GM23338 (cell line): Measurements from ENCODE around the gene LDLRAD3. TPM values are rescaled to one million over a fixed set of nuclear protein-coding genes. Genes with fewer than 3 reads are reported as not detected.

Experiments
- ATAC-seq: fragments of 200-7000 bp; cut with Tn5 transposase; 3 replicates; pipeline ENCODE4 v1.9.1; 2020
- DNase-seq: peaks from one replicate; pipeline ENCODE4 v3.0.0-alpha.2; 2015; ENCODE audit warnings: low spot score
- H2AFZ ChIP-seq: fragments of 200-600 bp; sonication (generic); 2 replicates; pipeline ENCODE4 v1.8.0; 2016; ENCODE audit warnings: antibody characterized with exemption, mild to moderate bottlenecking, moderate library complexity
- H3F3A ChIP-seq: fragments of 200-600 bp; sonication (generic); replicated peaks from 2 replicates; pipeline ENCODE4 v1.8.0; 2017; ENCODE audit warnings: antibody characterized with exemption, mixed run types, low read depth
- H3K27ac ChIP-seq: fragments of 200-600 bp; sonication (generic); 2 replicates; pipeline ENCODE4 v1.6.1; 2016; ENCODE audit warnings: low read depth
- H3K27me3 ChIP-seq: fragments of 200-600 bp; sonication (generic); 2 replicates; pipeline ENCODE4 v1.8.0; 2016; ENCODE audit warnings: mild to moderate bottlenecking, mixed run types, moderate library complexity; ENCODE audit not compliant: insufficient read depth
- H3K36me3 ChIP-seq: fragments of 200-600 bp; sonication (generic); 2 replicates; pipeline ENCODE4 v1.8.0; 2016; ENCODE audit warnings: mild to moderate bottlenecking; ENCODE audit not compliant: insufficient read depth
- H3K4me1 ChIP-seq: fragments of 200-600 bp; sonication (generic); 2 replicates; pipeline ENCODE4 v1.8.0; 2016; ENCODE audit warnings: mild to moderate bottlenecking, moderate library complexity; ENCODE audit not compliant: insufficient read depth
- H3K4me2 ChIP-seq: fragments of 200-600 bp; sonication (generic); 2 replicates; pipeline ENCODE4 v1.7.1; 2017; ENCODE audit warnings: mixed run types
- H3K4me3 ChIP-seq: fragments of 200-600 bp; sonication (generic); 2 replicates; pipeline ENCODE4 v1.6.1; 2016; ENCODE audit warnings: mixed run types
- H3K79me2 ChIP-seq: fragments of 200-600 bp; sonication (generic); replicated peaks from 2 replicates; pipeline ENCODE4 v1.8.0; 2017; ENCODE audit warnings: mild to moderate bottlenecking; ENCODE audit not compliant: insufficient read depth
- H3K9me2 ChIP-seq: fragments of 200-600 bp; sonication (generic); 2 replicates; pipeline ENCODE4 v1.8.0; 2017; ENCODE audit not compliant: insufficient read depth
- H4K20me1 ChIP-seq: fragments of 200-600 bp; sonication (generic); replicated peaks from 2 replicates; pipeline ENCODE4 v1.8.0; 2017; ENCODE audit warnings: mild to moderate bottlenecking; ENCODE audit not compliant: insufficient read depth
- H3K27ac Mint-ChIP-seq: 2 replicates; pipeline ENCODE4 v1.8.0; 2020; ENCODE audit warnings: inconsistent platforms, mild to moderate bottlenecking, moderate library complexity, mixed read lengths
- H3K27me3 Mint-ChIP-seq: 3 replicates; pipeline ENCODE4 v1.8.0; 2022; ENCODE audit warnings: low read depth, mild to moderate bottlenecking, moderate library complexity, mixed read lengths, inconsistent platforms; ENCODE audit not compliant: insufficient read depth, poor library complexity
- H3K36me3 Mint-ChIP-seq: 3 replicates; pipeline ENCODE4 v1.8.0; 2021; ENCODE audit warnings: low read depth, mild to moderate bottlenecking, inconsistent platforms, moderate library complexity, mixed read lengths
- H3K4me1 Mint-ChIP-seq: 3 replicates; pipeline ENCODE4 v1.8.0; 2020; ENCODE audit warnings: mild to moderate bottlenecking, inconsistent platforms, mixed read lengths
- H3K4me3 Mint-ChIP-seq: 3 replicates; pipeline ENCODE4 v1.8.0; 2021; ENCODE audit warnings: moderate library complexity, mild to moderate bottlenecking, inconsistent platforms, mixed read lengths
- H3K9me3 Mint-ChIP-seq: 3 replicates; pipeline ENCODE4 v1.8.0; 2020; ENCODE audit warnings: moderate library complexity, mild to moderate bottlenecking, inconsistent platforms, mixed read lengths
- CREB1 ChIP-seq: fragments of 250-450 bp; sonication (Bioruptor Pico); IDR thresholded peaks from 2 replicates; pipeline ENCODE4 v1.5.0; 2020; ENCODE audit warnings: low read depth, mild to moderate bottlenecking, moderate library complexity
- EZH2 ChIP-seq: fragments of 200-600 bp; sonication (generic); IDR thresholded peaks from one replicate; pipeline ENCODE4 v1.8.0; 2017; ENCODE audit warnings: antibody characterized with exemption, mild to moderate bottlenecking, low read depth; ENCODE audit not compliant: unreplicated experiment
- EZH2phosphoT487 ChIP-seq: fragments of 200-600 bp; sonication (generic); IDR thresholded peaks from one replicate; pipeline ENCODE4 v1.8.1; 2018; ENCODE audit warnings: antibody characterized with exemption; ENCODE audit not compliant: unreplicated experiment
- JUNB ChIP-seq: IDR thresholded peaks from one replicate; pipeline ENCODE4 v1.6.1; 2016; ENCODE audit warnings: antibody characterized with exemption; ENCODE audit not compliant: unreplicated experiment
- NANOG ChIP-seq: IDR thresholded peaks from 2 replicates; pipeline ENCODE4 v1.6.1; 2016; ENCODE audit warnings: antibody characterized with exemption, borderline replicate concordance
- POLR2AphosphoS5 ChIP-seq: IDR thresholded peaks from 2 replicates; pipeline ENCODE4 v1.6.1; 2016; ENCODE audit warnings: antibody characterized with exemption, low read depth
- STAT1 ChIP-seq: IDR thresholded peaks from one replicate; pipeline ENCODE4 v1.6.1; 2016; ENCODE audit warnings: antibody characterized with exemption; ENCODE audit not compliant: unreplicated experiment
- ZNF114 ChIP-seq: fragments of 250-450 bp; sonication (Bioruptor Pico); IDR thresholded peaks from 2 replicates; pipeline ENCODE4 v1.5.0; 2020; ENCODE audit warnings: mild to moderate bottlenecking, moderate library complexity
- ZNF331 ChIP-seq: fragments of 250-450 bp; sonication (Bioruptor Pico); IDR thresholded peaks from 2 replicates; pipeline ENCODE4 v1.5.0; 2020; ENCODE audit warnings: low read depth, mild to moderate bottlenecking, moderate library complexity
- polyA plus RNA-seq: library from polyadenylated mRNA; unstranded; fragments of >200 nt; fragmentation: Nextera tagmentation; extraction: Ambion mirVana; gene quantifications from 2 replicates; pipeline ENCODE4 v1.2.1, GENCODE V29; 2016
- total RNA-seq: library from RNA; depleted of rRNA; stranded (reverse); fragments of >200 nt; shearing (Covaris generic); gene quantifications from 2 replicates; pipeline ENCODE4 v1.2.3, GENCODE V29; 2014
- TF ChIP-seq, protein P1 (sequence below): fragments of 250-450 bp; sonication (Bioruptor Pico); IDR thresholded peaks from 2 replicates; pipeline ENCODE4 v1.5.0; 2020; ENCODE audit warnings: mild to moderate bottlenecking, moderate library complexity
- TF ChIP-seq, protein P2 (sequence below): IDR thresholded peaks from one replicate; pipeline ENCODE4 v1.6.1; 2018; ENCODE audit warnings: antibody characterized with exemption; ENCODE audit not compliant: unreplicated experiment
- TF ChIP-seq, protein P3 (sequence below): IDR thresholded peaks from 2 replicates; pipeline ENCODE4 v1.6.1; 2016; ENCODE audit warnings: antibody characterized with exemption
- TF ChIP-seq, protein P4 (sequence below), 2 experiments: fragments of 200-600 bp in 1 of 2; sonication (generic) in 1 of 2; conservative IDR thresholded peaks; 2 replicates each; pipeline versions ENCODE4 v1.5.1 to v1.6.1; 2016 to 2017; ENCODE audit warnings: antibody characterized with exemption in 2 of 2, low read depth in 2 of 2, mild to moderate bottlenecking in 2 of 2, moderate library complexity in 1 of 2

The LDLRAD3 gene
- total and polyA plus RNA-seq, 2 experiments from 2014 or later: 8.5 to 19.4 TPM

DNA sequence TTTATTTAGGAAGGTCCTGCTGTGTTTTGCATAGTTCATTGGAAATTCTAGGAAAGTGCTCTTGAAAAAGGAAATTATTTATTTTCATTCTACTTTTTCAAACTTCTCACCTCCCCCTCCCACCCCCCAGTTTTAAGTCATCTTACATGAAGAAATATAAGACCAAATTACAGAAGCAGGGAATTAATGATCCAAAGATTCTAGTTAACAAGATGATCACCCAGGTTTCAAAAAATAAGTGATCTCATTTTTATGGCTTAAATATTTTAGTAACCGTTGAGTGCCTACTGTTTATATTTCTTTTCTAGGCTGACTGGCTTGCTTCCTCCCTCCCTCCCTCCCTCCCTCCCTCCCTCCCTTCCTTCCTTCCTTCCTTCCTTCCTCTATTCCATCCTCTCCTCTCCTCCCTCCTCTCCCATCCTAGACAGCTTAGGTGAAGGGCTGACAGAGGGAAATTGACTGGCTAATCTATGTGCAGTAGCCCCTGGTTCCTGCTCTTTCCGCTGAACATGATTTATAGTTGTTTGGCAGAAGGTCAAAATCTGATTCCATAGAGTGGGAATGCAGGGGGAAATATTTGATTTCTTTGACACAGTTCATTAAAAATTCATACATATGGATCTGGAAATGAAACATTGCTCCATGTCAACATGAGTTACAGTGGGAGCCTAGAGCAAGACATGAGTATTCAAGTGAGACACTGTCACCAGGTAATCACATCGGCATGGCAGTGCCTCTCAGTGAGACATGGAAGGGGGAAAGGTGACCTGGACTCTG, 221.9 kb downstream of the LDLRAD3 start:
- no peak overlapping the region for H3K4me3 ChIP-seq

More for the DNA sequence above, 221.9 kb downstream of the LDLRAD3 start:
- TF ChIP-seq ZNF114 (no peak), ZNF331 (CRISPR knock-in tag) (no peak), STAT1 (no peak), NANOG (no peak), EZH2phosphoT487 (no peak), POLR2AphosphoS5 (no peak), CREB1 (CRISPR knock-in tag) (no peak), EZH2 (no peak), JUNB (no peak)
- TF ChIP-seq, protein P1, sequence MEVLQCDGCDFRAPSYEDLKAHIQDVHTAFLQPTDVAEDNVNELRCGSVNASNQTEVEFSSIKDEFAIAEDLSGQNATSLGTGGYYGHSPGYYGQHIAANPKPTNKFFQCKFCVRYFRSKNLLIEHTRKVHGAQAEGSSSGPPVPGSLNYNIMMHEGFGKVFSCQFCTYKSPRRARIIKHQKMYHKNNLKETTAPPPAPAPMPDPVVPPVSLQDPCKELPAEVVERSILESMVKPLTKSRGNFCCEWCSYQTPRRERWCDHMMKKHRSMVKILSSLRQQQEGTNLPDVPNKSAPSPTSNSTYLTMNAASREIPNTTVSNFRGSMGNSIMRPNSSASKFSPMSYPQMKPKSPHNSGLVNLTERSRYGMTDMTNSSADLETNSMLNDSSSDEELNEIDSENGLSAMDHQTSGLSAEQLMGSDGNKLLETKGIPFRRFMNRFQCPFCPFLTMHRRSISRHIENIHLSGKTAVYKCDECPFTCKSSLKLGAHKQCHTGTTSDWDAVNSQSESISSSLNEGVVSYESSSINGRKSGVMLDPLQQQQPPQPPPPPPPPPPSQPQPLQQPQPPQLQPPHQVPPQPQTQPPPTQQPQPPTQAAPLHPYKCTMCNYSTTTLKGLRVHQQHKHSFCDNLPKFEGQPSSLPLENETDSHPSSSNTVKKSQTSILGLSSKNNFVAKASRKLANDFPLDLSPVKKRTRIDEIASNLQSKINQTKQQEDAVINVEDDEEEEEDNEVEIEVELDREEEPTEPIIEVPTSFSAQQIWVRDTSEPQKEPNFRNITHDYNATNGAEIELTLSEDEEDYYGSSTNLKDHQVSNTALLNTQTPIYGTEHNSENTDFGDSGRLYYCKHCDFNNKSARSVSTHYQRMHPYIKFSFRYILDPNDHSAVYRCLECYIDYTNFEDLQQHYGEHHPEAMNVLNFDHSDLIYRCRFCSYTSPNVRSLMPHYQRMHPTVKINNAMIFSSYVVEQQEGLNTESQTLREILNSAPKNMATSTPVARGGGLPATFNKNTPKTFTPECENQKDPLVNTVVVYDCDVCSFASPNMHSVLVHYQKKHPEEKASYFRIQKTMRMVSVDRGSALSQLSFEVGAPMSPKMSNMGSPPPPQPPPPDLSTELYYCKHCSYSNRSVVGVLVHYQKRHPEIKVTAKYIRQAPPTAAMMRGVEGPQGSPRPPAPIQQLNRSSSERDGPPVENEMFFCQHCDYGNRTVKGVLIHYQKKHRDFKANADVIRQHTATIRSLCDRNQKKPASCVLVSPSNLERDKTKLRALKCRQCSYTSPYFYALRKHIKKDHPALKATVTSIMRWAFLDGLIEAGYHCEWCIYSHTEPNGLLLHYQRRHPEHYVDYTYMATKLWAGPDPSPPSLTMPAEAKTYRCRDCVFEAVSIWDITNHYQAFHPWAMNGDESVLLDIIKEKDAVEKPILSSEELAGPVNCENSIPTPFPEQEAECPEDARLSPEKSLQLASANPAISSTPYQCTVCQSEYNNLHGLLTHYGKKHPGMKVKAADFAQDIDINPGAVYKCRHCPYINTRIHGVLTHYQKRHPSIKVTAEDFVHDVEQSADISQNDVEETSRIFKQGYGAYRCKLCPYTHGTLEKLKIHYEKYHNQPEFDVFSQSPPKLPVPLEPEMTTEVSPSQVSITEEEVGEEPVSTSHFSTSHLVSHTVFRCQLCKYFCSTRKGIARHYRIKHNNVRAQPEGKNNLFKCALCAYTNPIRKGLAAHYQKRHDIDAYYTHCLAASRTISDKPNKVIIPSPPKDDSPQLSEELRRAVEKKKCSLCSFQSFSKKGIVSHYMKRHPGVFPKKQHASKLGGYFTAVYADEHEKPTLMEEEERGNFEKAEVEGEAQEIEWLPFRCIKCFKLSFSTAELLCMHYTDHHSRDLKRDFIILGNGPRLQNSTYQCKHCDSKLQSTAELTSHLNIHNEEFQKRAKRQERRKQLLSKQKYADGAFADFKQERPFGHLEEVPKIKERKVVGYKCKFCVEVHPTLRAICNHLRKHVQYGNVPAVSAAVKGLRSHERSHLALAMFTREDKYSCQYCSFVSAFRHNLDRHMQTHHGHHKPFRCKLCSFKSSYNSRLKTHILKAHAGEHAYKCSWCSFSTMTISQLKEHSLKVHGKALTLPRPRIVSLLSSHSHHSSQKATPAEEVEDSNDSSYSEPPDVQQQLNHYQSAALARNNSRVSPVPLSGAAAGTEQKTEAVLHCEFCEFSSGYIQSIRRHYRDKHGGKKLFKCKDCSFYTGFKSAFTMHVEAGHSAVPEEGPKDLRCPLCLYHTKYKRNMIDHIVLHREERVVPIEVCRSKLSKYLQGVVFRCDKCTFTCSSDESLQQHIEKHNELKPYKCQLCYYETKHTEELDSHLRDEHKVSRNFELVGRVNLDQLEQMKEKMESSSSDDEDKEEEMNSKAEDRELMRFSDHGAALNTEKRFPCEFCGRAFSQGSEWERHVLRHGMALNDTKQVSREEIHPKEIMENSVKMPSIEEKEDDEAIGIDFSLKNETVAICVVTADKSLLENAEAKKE (CRISPR knock-in tag): no peak
- TF ChIP-seq, protein P2, sequence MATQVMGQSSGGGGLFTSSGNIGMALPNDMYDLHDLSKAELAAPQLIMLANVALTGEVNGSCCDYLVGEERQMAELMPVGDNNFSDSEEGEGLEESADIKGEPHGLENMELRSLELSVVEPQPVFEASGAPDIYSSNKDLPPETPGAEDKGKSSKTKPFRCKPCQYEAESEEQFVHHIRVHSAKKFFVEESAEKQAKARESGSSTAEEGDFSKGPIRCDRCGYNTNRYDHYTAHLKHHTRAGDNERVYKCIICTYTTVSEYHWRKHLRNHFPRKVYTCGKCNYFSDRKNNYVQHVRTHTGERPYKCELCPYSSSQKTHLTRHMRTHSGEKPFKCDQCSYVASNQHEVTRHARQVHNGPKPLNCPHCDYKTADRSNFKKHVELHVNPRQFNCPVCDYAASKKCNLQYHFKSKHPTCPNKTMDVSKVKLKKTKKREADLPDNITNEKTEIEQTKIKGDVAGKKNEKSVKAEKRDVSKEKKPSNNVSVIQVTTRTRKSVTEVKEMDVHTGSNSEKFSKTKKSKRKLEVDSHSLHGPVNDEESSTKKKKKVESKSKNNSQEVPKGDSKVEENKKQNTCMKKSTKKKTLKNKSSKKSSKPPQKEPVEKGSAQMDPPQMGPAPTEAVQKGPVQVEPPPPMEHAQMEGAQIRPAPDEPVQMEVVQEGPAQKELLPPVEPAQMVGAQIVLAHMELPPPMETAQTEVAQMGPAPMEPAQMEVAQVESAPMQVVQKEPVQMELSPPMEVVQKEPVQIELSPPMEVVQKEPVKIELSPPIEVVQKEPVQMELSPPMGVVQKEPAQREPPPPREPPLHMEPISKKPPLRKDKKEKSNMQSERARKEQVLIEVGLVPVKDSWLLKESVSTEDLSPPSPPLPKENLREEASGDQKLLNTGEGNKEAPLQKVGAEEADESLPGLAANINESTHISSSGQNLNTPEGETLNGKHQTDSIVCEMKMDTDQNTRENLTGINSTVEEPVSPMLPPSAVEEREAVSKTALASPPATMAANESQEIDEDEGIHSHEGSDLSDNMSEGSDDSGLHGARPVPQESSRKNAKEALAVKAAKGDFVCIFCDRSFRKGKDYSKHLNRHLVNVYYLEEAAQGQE: no peak
- TF ChIP-seq, protein P3, sequence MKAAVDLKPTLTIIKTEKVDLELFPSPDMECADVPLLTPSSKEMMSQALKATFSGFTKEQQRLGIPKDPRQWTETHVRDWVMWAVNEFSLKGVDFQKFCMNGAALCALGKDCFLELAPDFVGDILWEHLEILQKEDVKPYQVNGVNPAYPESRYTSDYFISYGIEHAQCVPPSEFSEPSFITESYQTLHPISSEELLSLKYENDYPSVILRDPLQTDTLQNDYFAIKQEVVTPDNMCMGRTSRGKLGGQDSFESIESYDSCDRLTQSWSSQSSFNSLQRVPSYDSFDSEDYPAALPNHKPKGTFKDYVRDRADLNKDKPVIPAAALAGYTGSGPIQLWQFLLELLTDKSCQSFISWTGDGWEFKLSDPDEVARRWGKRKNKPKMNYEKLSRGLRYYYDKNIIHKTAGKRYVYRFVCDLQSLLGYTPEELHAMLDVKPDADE: no peak
- TF ChIP-seq, protein P4, sequence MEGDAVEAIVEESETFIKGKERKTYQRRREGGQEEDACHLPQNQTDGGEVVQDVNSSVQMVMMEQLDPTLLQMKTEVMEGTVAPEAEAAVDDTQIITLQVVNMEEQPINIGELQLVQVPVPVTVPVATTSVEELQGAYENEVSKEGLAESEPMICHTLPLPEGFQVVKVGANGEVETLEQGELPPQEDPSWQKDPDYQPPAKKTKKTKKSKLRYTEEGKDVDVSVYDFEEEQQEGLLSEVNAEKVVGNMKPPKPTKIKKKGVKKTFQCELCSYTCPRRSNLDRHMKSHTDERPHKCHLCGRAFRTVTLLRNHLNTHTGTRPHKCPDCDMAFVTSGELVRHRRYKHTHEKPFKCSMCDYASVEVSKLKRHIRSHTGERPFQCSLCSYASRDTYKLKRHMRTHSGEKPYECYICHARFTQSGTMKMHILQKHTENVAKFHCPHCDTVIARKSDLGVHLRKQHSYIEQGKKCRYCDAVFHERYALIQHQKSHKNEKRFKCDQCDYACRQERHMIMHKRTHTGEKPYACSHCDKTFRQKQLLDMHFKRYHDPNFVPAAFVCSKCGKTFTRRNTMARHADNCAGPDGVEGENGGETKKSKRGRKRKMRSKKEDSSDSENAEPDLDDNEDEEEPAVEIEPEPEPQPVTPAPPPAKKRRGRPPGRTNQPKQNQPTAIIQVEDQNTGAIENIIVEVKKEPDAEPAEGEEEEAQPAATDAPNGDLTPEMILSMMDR (conservative IDR thresholded peaks at IDR 0.05; ENCODE audit: low read depth in 2 of 2): no peak
- no peak overlapping the region for H3K4me3 Mint-ChIP-seq
- Histone ChIP-seq H3K79me2 (no peaks in the 10 kb centered on the region), H3K27ac (no peak overlapping the region), H3F3A (no peaks in the 10 kb centered on the region), H3K9me2 (no peaks in the 10 kb centered on the region), H4K20me1 (peaks cover 10% of the 10 kb centered on the region), H3K27me3 (no peaks in the 10 kb centered on the region), H3K36me3 (no peaks in the 10 kb centered on the region), H2AFZ (no peak overlapping the region), H3K4me2 (no peak overlapping the region), H3K4me1 (peaks cover 3% of the 10 kb centered on the region)
- H3K27ac Mint-ChIP-seq: no peak overlapping the region
- H3K36me3 Mint-ChIP-seq: no peaks in the 10 kb centered on the region
- no peak for ATAC-seq
- DNase-seq: no peak
- no peaks in the 10 kb centered on the region for H3K9me3 Mint-ChIP-seq
- H3K27me3 Mint-ChIP-seq: no peaks in the 10 kb centered on the region
- H3K4me1 Mint-ChIP-seq: peaks cover 22% of the 10 kb centered on the region; the same call in 2 of the 3 replicates
